ENCODE results near the gene PPP3CA.

Gene PPP3CA

GRCh38 chr4:101068115-101068514, 279.2 kb downstream of the PPP3CA start:
- TF ChIP-seq MYC (IDR thresholded peaks at IDR 0.05; ENCODE audit: low read depth, low read length) (no peak), CTCF (IDR thresholded peaks at IDR 0.05; ENCODE audit: low read depth, low read length) (no peak), MAX (IDR thresholded peaks at IDR 0.05; ENCODE audit: low read depth, low read length) (no peak), POLR2A (IDR thresholded peaks at IDR 0.05; ENCODE audit: extremely low read depth, insufficient read length) (no peak)
- DNase-seq (ENCODE audit: low read depth): no peak
- no peak overlapping the region for H3K4me3 ChIP-seq (ENCODE audit: low read depth, low read length)

- no peak overlapping the region for H3K4me3 ChIP-seq (ENCODE audit: low read depth, low read length)
- DNase-seq (ENCODE audit: low read depth): peak; percentile 25
- TF ChIP-seq POLR2A (IDR thresholded peaks at IDR 0.05; ENCODE audit: extremely low read depth, insufficient read length): no peak
- TF ChIP-seq CTCF (IDR thresholded peaks at IDR 0.05; ENCODE audit: low read depth, low read length): no peak
- TF ChIP-seq MYC (IDR thresholded peaks at IDR 0.05; ENCODE audit: low read depth, low read length): no peak
- TF ChIP-seq MAX (IDR thresholded peaks at IDR 0.05; ENCODE audit: low read depth, low read length): no peak
Observed at GRCh38 chr4:101067383-101067782, 279.9 kb downstream of the PPP3CA start.

GRCh38 chr4:101066626-101067170, 280.6 kb downstream of the PPP3CA start:
- TF ChIP-seq MYC (IDR thresholded peaks at IDR 0.05; ENCODE audit: low read depth, low read length) (0 out of 2 replicates have a peak, but pooled peaks have one; percentile 23), CTCF (IDR thresholded peaks at IDR 0.05; ENCODE audit: low read depth, low read length) (no peak), POLR2A (IDR thresholded peaks at IDR 0.05; ENCODE audit: extremely low read depth, insufficient read length) (no peak), MAX (IDR thresholded peaks at IDR 0.05; ENCODE audit: low read depth, low read length) (no peak)
- H3K4me3 ChIP-seq (ENCODE audit: low read depth, low read length): no peak overlapping the region
- peak; percentile 36 for DNase-seq (ENCODE audit: low read depth)

- no peak for TF ChIP-seq MYC (IDR thresholded peaks at IDR 0.05; ENCODE audit: low read depth, low read length)
- no peak for TF ChIP-seq CTCF (IDR thresholded peaks at IDR 0.05; ENCODE audit: low read depth, low read length)
- no peak for TF ChIP-seq POLR2A (IDR thresholded peaks at IDR 0.05; ENCODE audit: extremely low read depth, insufficient read length)
- no peak for TF ChIP-seq MAX (IDR thresholded peaks at IDR 0.05; ENCODE audit: low read depth, low read length)
- no peak for DNase-seq (ENCODE audit: low read depth)
- no peak overlapping the region for H3K4me3 ChIP-seq (ENCODE audit: low read depth, low read length)
Observed at GRCh38 chr4:101065935-101066485, 281.3 kb downstream of the PPP3CA start.

- DNase-seq (ENCODE audit: low read depth): peak; percentile 41
- no peak overlapping the region for H3K4me3 ChIP-seq (ENCODE audit: low read depth, low read length)
- TF ChIP-seq POLR2A (IDR thresholded peaks at IDR 0.05; ENCODE audit: extremely low read depth, insufficient read length) (no peak), MYC (IDR thresholded peaks at IDR 0.05; ENCODE audit: low read depth, low read length) (0 out of 2 replicates have a peak, but pooled peaks have one; percentile 23)
Observed at GRCh38 chr4:101065346-101065745, 282.0 kb downstream of the PPP3CA start.

- no peak overlapping the region for H3K4me3 ChIP-seq (ENCODE audit: low read depth, low read length)
- DNase-seq (ENCODE audit: low read depth): no peak
- TF ChIP-seq MAX (IDR thresholded peaks at IDR 0.05; ENCODE audit: low read depth, low read length) (no peak), POLR2A (IDR thresholded peaks at IDR 0.05; ENCODE audit: extremely low read depth, insufficient read length) (no peak), MYC (IDR thresholded peaks at IDR 0.05; ENCODE audit: low read depth, low read length) (no peak), CTCF (IDR thresholded peaks at IDR 0.05; ENCODE audit: low read depth, low read length) (no peak)
Observed at GRCh38 chr4:101064541-101065180, 282.7 kb downstream of the PPP3CA start.

Data from NB4 (cell line).